Endothelial cell of coronary artery (primary cell): ENCODE results near the gene SCFD1. TPM values are rescaled to one million over a fixed set of nuclear protein-coding genes. Genes with fewer than 3 reads are reported as not detected.

ENCODE experiments used
- total RNA-seq: library from RNA; depleted of rRNA; stranded (reverse); fragments of >200 nt; gene quantifications from 2 replicates; pipeline ENCODE4 v1.2.3, GENCODE V29; 2014

The SCFD1 gene
- total RNA-seq: 64.5 and 85.9 TPM in 2 replicates

GRCh38 chr14:30621940-30622830 is at the start of gene SCFD1:
Gene SCFD1 (plus strand): TSS chr14:30622319. CDS start chr14:30622339, 20 bp downstream.

Other genes starting within 250 kb of the SCFD1 start
- gene G2E3, start 63.2 kb upstream of the SCFD1 start, total RNA-seq: 17.7 and 20.0 TPM in 2 replicates